Measurements from ENCODE around the gene FEZ2. TPM values are rescaled to one million over a fixed set of nuclear protein-coding genes. Genes with fewer than 3 reads are reported as not detected.

The FEZ2 gene
- polyA plus RNA-seq, 1 of the 3 experiments (the other 2 are of a cell fraction) = 37.2 TPM

- peaks cover 0 to 41% of the 10 kb centered on the region in 2 experiments for H3K36me3 ChIP-seq (replicated peaks in 1 of 2; ENCODE audit: control insufficient read depth in 1 of 2, insufficient read depth in 2 of 2, low read length in 1 of 2)
- WGBS (ENCODE audit: low lambda C conversion rate) = 84% methylated on average over 6 of the region's 6 CpGs
- peaks cover 49% of the 10 kb centered on the region for H3F3A ChIP-seq (replicated peaks; ENCODE audit: insufficient read depth)
- no peak overlapping the region for H2AFZ ChIP-seq (ENCODE audit: low read depth)
- peaks cover 87% of the 10 kb centered on the region for H3K79me2 ChIP-seq (ENCODE audit: insufficient read depth)
- peak overlapping the region in 1 of 2 experiments; percentile 92; a peak in 3 of 4 replicates for H3K27ac ChIP-seq (ENCODE audit: low read depth in 2 of 2, low read length in 1 of 2)
- no peaks in the 10 kb centered on the region for H3K27me3 ChIP-seq (ENCODE audit: insufficient read depth)
- no peak overlapping the region for H3K4me3 ChIP-seq (ENCODE audit: low read depth in 2 of 2, low read length in 1 of 2)
- no peak for DNase-seq
- H4K20me1 ChIP-seq (ENCODE audit: insufficient read depth) = no peaks in the 10 kb centered on the region
- peak overlapping the region; percentile 65; the same call in 1 of the 2 replicates for H3K9ac ChIP-seq
- H3K9me3 ChIP-seq = no peaks in the 10 kb centered on the region
- peaks cover 0 to 55% of the 10 kb centered on the region in 2 experiments; a peak in 3 of 4 replicates for H3K4me1 ChIP-seq (ENCODE audit: control insufficient read depth in 1 of 2, insufficient read depth in 2 of 2, low read depth in 1 of 2, low read length in 1 of 2)
- no peaks in the 10 kb centered on the region for H3K9me2 ChIP-seq
- H3K4me2 ChIP-seq = peak overlapping the region; percentile 71; the same call in 1 of the 2 replicates
- TF ChIP-seq RFX5 (IDR thresholded peaks at IDR 0.05; ENCODE audit: low read length) (no peak), FOSL2 (IDR thresholded peaks at IDR 0.05; ENCODE audit: borderline replicate concordance, low read depth) (no peak), GABPA (IDR thresholded peaks at IDR 0.05; ENCODE audit: low read depth) (no peak), MEF2A (IDR thresholded peaks at IDR 0.05; ENCODE audit: borderline replicate concordance, low read depth) (no peak), ELF1 (IDR thresholded peaks at IDR 0.05) (no peak), NFIC (IDR thresholded peaks at IDR 0.05; ENCODE audit: borderline replicate concordance) (no peak)
- CTCF ChIA-PET = no interaction called here
- POLR2A ChIA-PET = no interaction called here
These were observed 30.1 kb downstream of the FEZ2 start for GRCh38 chr2:36567711-36568408.

- Histone ChIP-seq H3K4me1 (ENCODE audit: control insufficient read depth in 1 of 2, insufficient read depth in 2 of 2, low read depth in 1 of 2, low read length in 1 of 2) (peaks cover under 1 to 57% of the 10 kb centered on the region in 2 experiments; a peak in 3 of 4 replicates), H3K9me2 (no peaks in the 10 kb centered on the region), H2AFZ (ENCODE audit: low read depth) (no peak overlapping the region), H3K27me3 (ENCODE audit: insufficient read depth) (no peaks in the 10 kb centered on the region), H3K9ac (no peak overlapping the region), H3K36me3 (replicated peaks in 1 of 2; ENCODE audit: control insufficient read depth in 1 of 2, insufficient read depth in 2 of 2, low read length in 1 of 2) (peaks cover 0 to 41% of the 10 kb centered on the region in 2 experiments), H4K20me1 (ENCODE audit: insufficient read depth) (no peaks in the 10 kb centered on the region), H3F3A (replicated peaks; ENCODE audit: insufficient read depth) (peaks cover 53% of the 10 kb centered on the region), H3K4me3 (ENCODE audit: low read depth in 2 of 2, low read length in 1 of 2) (no peak overlapping the region), H3K4me2 (no peak overlapping the region), H3K27ac (ENCODE audit: low read depth in 2 of 2, low read length in 1 of 2) (peak overlapping the region in 1 of 2 experiments; percentile 92; a peak in 2 of 4 replicates), H3K79me2 (ENCODE audit: insufficient read depth) (peaks cover 80% of the 10 kb centered on the region), H3K9me3 (no peaks in the 10 kb centered on the region)
- TF ChIP-seq ZBTB33 (IDR thresholded peaks at IDR 0.05; ENCODE audit: borderline replicate concordance, low read depth) = no peak
- TF ChIP-seq REST (IDR thresholded peaks at IDR 0.05; ENCODE audit: low read depth, low read length) = no peak
- TF ChIP-seq GABPA (IDR thresholded peaks at IDR 0.05; ENCODE audit: low read depth) = no peak
- TF ChIP-seq SIN3A (IDR thresholded peaks at IDR 0.05; ENCODE audit: borderline replicate concordance, low read depth, low read length) = no peak
- no peak for TF ChIP-seq TCF12 (IDR thresholded peaks at IDR 0.05)
- TF ChIP-seq MAX (IDR thresholded peaks at IDR 0.05; ENCODE audit: low read depth) = no peak
- no peak for TF ChIP-seq TAF1 (IDR thresholded peaks at IDR 0.05; ENCODE audit: borderline replicate concordance, low read depth, low read length)
- TF ChIP-seq ELF1 (IDR thresholded peaks at IDR 0.05) = no peak
- TF ChIP-seq IRF3 (IDR thresholded peaks at IDR 0.05; ENCODE audit: low read depth, low read length) = no peak
- no peak for TF ChIP-seq YY1 (IDR thresholded peaks at IDR 0.05; ENCODE audit: low read depth)
- no peak for TF ChIP-seq EZH2phosphoT487 (IDR thresholded peaks at IDR 0.05; ENCODE audit: borderline replicate concordance, low read depth)
- no peak for TF ChIP-seq RAD21 (IDR thresholded peaks at IDR 0.05; ENCODE audit: low read length)
- TF ChIP-seq MXI1 (IDR thresholded peaks at IDR 0.05; ENCODE audit: low read depth, low read length) = no peak
- no peak for TF ChIP-seq FOXJ3 (CRISPR knock-in tag; IDR thresholded peaks at IDR 0.05)
- WGBS (ENCODE audit: low lambda C conversion rate) = 93% methylated on average over 4 of the region's 4 CpGs
- ChIA-PET CTCF (interaction anchor here (0.8 kb wide), 1 partner anchor 14 kb away, joined by 3 read pairs; no protein-coding TSS in a partner anchor), POLR2A (no interaction called here)
- no peak for DNase-seq
These were observed 31.1 kb downstream of the FEZ2 start for GRCh38 chr2:36566887-36567286.
